Right renal cortex interstitium (tissue), 3 donors: ENCODE data around the gene DUSP11. TPM values are rescaled to one million over a fixed set of nuclear protein-coding genes. Genes with fewer than 3 reads are reported as not detected.
"Not testable (repeated sequence)": the region's sequence is repeated elsewhere in the genome, so short reads cannot be mapped to it uniquely, and the experiment has no call there.

ENCODE experiments used
- DNase-seq, 3 donors: peaks; one replicate each; pipeline ENCODE4 v3.0.0-alpha.2; 2013; ENCODE audit warnings: low read depth in 3 of 3, low spot score in 2 of 3
- polyA plus RNA-seq, 3 donors: library from polyadenylated mRNA; unstranded; fragments of 120-200 nt; gene quantifications; one replicate each; pipeline ENCODE4 v1.2.1, GENCODE V29; 2013; ENCODE audit not compliant: insufficient read length in 3 of 3

The DUSP11 gene
- polyA plus RNA-seq: 10 to 100 TPM; 32.3 to 33.8 (median 33.3) TPM

GRCh38 chr2:73779467-73780236 lies at the start of gene DUSP11:
DUSP11 (minus strand) TSS chr2:73780103; CDS start chr2:73779974, 129 bp downstream.
- DNase-seq: peak; percentile 81 to 90 (median 85)

DNA sequence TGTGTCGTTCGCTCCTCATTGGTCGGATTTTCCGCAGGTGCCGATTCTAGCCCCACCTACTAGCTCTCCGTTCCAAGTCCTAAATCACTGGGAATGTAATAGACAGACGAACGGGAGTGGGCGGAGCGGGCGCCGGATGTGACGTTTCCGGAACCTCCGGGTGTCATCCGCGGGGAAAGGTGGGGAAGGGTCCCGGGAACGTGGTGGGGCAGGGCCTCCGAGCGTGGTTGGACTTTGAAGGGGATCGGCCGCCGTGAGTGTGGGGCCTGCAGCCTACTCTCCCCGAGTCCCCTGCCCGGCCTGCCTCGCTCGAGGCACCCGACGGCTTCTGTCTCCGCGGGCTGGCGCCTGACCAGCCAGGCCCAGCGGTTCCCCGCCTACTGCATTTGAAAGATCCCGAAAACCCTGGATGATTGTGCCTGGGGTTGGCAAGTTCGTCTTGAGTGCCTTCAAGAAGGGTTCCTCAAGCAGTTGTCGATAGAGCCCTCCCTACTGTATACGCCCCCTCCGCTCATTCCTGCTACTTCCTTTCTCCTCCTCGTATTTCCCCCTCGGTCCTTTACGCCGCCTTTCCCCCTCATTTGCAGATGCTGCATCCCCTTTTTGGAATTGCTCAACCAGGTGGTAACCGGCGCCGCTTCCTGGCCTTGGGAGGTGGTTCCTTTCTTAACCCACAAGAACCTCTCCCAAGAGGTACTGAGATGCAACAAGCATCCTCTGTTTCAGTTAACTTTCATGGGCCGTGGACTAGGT lies 49.1 kb upstream of the DUSP11 start, which contains the start of gene STAMBP:
Gene STAMBP, plus strand, starts transcription at position 144 of the 753 bp plus-strand sequence. CDS start 1,896 bp downstream, outside the sequence.
- DNase-seq: peak; percentile 91 to 97 (median 97)

DNA sequence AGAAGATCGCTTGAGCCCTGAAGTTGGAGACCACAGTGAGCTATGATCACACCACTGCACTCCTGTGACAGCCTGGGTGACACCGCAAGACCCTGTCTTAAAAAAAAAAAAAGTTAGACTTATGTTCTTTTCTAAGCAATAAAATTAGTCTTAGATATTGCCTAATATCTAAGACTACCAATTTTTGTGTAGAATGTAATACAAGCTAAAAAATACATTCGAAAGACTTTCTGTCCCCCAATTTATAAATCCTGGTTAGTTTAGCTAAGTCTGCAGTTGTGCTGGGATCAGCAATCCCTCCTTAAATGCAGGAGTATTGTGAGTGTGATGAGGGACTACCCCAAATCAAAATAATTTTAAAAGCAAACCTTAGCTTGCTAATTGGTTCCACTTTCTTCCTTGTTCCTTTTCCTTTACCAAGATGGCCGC lies 48.5 kb upstream of the DUSP11 start:
- DNase-seq: no peak

DNA sequence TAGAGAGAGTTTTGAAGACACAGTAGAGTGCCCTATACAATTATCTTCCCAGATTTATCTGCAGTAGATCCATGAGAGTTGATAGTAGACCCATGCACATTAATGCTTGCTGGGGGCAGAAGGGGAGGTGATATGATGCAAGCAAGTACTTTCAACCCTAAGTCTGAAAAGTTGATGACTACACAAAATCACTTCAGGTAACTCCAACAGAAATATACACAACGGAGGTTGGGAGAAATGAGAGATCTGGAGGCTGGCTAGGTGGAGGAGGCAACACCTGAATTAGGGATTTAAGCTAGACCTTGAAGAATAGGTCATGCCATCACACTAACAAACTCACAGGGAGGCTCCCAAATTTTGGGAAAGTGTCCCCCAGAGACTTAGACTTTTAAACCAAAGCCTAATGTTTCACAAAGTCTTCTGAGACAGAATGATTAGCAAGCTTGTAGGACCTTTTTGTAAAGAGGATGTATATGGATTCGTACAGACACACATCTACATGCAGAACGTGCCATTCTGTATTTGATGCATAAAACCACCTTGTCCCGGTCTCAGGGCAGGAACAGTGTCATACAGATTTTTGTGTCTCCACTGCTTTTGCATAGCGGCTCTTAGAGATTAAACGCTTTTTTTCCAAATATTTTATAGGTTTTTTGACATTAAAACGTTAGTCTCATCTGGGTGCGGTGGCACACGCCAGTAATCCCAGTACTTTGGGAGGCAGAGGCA lies 47.9 kb upstream of the DUSP11 start:
- no peak for DNase-seq

GRCh38 chr2:73827018-73827417 lies 47.1 kb upstream of the DUSP11 start:
- DNase-seq: no peak

GRCh38 chr2:73825408-73825807 lies 45.5 kb upstream of the DUSP11 start:
- no peak for DNase-seq

DNA sequence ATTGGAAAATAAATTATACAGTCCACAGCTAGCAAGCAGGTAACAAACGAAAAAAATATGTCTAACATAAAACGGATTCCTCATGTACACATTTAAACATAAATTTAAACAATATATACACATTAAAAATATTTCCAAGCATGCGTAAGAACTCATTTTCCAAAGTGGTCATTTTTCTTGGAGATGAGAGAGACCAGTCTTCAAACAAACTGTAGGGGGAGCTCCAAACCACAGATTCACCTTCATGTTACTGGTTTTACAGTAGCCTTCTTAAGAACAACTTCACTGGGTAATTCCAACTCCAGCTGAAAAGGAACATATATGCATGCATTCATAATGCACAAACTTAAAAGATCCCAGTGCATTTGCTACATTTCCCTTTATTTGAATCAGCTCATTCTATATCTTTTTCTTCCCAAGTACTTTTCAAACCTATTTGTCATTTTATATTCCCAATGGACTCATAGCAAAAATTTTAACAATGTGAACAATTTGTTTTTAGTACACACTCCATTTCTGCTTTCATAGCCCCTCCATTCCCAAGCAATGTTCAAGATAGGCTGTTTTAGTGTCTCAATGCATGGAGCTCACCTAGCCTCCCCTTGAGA lies 44.1 kb upstream of the DUSP11 start:
- peak; percentile 47 to 56 (median 49) for DNase-seq

- no peak for DNase-seq
Measured at GRCh38 chr2:73823416-73823815, 43.5 kb upstream of the DUSP11 start.

DNA sequence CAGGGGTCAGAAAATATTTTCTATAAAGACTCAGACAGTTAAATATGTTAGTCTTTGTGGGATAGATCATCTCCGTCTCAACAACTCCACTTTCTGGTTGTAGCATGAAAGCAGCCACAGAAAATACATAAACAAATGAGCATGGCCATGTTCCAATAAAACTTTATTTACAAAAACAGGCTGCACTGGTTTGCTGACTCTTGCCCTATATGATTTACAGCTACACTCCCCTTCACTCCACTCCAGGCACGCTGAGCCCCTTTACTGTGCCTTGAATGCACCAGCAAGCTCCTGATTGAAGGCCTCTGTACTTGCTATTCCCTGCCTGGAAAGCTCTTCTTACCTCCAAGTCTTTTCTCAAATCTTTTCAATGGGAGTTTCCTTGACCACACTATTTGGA lies 43.1 kb upstream of the DUSP11 start:
- DNase-seq: no peak

GRCh38 chr2:73822276-73822675 lies 42.4 kb upstream of the DUSP11 start:
- DNase-seq: no peak

GRCh38 chr2:73821669-73822068 lies 41.8 kb upstream of the DUSP11 start:
- DNase-seq: no peak

GRCh38 chr2:73821227-73821626 lies 41.3 kb upstream of the DUSP11 start:
- no peak for DNase-seq

DNA sequence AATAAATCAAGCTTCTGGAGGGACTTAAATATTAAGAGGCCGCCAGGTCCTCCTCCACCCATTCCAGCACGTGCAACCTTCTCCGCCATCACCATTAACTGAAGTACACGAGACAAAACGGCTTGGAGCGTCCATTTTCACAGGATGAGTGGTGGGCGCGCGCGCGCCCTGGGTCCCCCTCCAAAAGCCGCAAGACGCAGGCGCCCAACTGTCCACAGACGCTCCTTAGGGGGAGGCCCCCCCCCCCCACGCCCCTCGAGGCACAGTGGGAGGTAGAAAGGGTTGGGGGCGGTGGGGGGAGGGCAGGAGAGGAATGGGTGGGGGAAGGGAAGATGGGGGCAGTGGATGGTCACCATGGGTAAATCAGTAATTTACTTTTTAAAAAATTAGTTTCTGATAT lies 38.4 kb upstream of the DUSP11 start:
- no peak for DNase-seq

DNA sequence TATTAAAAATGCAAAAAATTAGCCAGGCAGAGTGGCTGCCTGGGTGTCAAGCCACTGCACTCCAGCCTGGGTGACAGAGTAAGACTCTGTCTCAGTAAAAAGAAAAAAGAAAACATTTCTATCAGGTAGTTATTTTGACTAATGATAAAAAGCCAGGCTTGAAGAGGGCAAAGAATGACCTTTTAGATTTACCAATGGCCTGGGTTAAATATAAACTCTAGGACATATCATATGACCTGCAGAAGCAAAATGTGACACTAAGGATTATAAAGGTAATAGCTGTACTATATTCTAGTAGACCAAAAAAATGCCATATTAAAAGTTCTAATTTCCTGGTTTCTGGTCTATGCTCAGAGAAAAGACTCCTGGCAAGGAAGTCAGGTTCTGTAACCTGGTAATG lies 32.7 kb upstream of the DUSP11 start:
- no peak for DNase-seq

DNA sequence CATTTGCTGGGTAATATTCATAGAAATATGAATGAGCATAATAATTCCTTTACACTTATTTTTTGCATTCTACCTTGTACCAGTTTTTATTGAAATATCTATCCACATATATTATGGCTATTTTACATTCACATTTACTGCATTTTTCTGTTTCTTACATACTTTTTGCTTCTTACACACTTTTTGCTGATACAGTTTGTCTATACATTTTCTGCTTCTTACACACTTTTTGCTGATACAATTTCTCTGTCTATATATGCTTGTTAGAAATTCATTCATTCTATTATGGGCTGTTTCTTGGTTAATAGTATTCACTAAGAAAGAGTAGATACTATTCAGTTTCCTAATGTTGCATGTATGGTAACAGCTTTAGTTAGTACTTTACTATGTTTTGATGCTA lies 32.0 kb upstream of the DUSP11 start:
- no peak for DNase-seq

GRCh38 chr2:73783883-73784282 lies 4.0 kb upstream of the DUSP11 start, which contains the start of gene C2orf78:
C2orf78 (plus strand) TSS chr2:73784183; CDS start chr2:73784310, 127 bp downstream.
- not testable (repeated sequence) for DNase-seq

DNA sequence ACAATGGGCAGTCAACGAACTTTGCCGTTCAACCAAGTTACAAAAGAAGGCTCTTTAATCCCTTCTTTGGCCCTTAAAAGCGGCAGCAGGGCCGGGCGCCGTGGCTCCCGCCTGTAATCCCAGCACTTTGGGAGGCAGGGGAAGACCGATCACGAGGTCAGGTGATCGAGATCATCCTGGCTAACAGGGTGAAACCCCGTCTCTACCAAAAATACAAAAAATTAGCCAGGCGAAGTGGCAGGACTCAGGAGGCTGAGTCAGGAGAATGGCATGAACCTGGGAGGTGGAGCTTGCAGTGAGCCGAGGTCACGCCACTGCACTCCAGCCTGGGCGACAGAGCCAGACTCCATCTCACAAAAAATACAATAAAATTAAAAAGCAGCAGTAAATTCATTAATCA lies 3.5 kb upstream of the DUSP11 start:
- DNase-seq: not testable (repeated sequence)

DNA sequence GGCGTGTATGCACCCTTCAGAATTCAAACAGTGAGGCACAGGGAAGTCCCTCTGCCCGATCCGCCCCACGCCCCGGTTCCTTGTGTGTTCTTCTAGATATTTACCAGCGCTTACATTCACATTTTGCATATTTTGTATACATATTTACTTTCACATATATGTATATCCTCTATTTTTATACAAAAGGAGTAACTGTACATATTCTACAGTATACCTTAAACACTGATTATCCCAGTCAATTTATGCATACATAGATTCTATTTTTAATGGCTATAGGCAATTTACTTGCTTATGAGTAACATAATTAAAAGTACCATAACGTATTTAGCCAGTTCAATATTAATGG lies 307 bp upstream of the DUSP11 start:
- no peak for DNase-seq

DNA sequence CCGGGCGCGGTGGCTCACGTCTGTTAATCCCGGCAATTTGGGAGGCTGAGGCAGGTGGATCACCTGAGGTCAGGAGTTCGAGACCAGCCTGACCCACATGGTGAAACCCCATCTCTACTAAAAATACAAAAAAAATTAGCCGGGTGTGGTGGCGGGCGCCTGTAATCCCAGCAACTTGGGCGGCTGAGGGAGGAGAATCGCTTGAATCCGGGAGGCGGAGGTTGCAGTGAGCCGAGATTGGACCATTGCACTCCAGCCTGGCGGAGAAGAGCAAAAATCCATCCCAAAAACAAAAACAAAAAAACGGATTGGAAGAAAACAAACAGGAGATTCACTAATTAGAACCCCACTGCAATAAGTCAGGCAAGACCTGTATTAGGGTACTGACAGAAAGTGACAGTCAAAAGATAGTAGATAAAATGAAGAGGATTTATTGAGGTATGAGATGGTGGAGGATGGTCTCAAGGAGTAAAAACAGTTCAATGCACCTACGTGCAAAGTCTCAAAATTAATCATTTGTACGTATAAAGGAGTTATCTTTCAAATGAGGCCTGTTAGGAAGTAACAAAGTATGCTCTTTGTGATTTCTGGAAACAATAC lies 936 bp downstream of the DUSP11 start:
- peak in 1 of 3 donors; percentile 18 for DNase-seq

GRCh38 chr2:73776869-73777519 lies 2.9 kb downstream of the DUSP11 start:
- DNase-seq: no peak
